Thoracic aorta (tissue), 2 donors: ENCODE measurements around the gene TESK1. TPM values are rescaled to one million over a fixed set of nuclear protein-coding genes. Genes with fewer than 3 reads are reported as not detected.
"Not testable (repeated sequence)": the region's sequence is repeated elsewhere in the genome, so short reads cannot be mapped to it uniquely, and the experiment has no call there.

ENCODE experiments used
- ATAC-seq: fragments of 150-250 bp; one replicate; pipeline ENCODE4 v1.8.0; 2017; ENCODE audit warnings: low read depth; ENCODE audit not compliant: insufficient number of reproducible peaks, low FRiP score
- DNase-seq: peaks from one replicate; pipeline ENCODE4 v3.0.0-alpha.2; 2020; ENCODE audit warnings: low spot score
- H3K27ac ChIP-seq, 2 donors: fragments of 200-600 bp; sonication (generic); 1 replicate in 1 of 2; 2 replicates in 1 of 2; pipeline ENCODE4 v1.5.1; 2016; ENCODE audit warnings: mild to moderate bottlenecking in 2 of 2, moderate library complexity in 2 of 2
- H3K27me3 ChIP-seq: fragments of 200-600 bp; sonication (generic); replicated peaks from 2 replicates; pipeline ENCODE4 v1.6.0; 2016; ENCODE audit warnings: mild to moderate bottlenecking; ENCODE audit not compliant: insufficient read depth
- H3K36me3 ChIP-seq: fragments of 200-600 bp; sonication (generic); one replicate; pipeline ENCODE4 v1.5.1; 2016
- H3K4me1 ChIP-seq, 2 donors: fragments of 200-600 bp; sonication (generic); 1 replicate in 1 of 2; 2 replicates in 1 of 2; pipeline versions ENCODE4 v1.5.1 to v1.6.0; 2016; ENCODE audit warnings: low read depth in 2 of 2, mild to moderate bottlenecking in 1 of 2; ENCODE audit not compliant: control insufficient read depth in 1 of 2
- H3K4me3 ChIP-seq: fragments of 200-600 bp; sonication (generic); 2 replicates; pipeline ENCODE4 v1.5.1; 2016; ENCODE audit warnings: mild to moderate bottlenecking
- H3K9me3 ChIP-seq: fragments of 200-600 bp; sonication (generic); 2 replicates; pipeline ENCODE4 v1.5.1; 2016
- CTCF ChIP-seq: fragments of 200-600 bp; sonication (generic); IDR thresholded peaks from one replicate; pipeline ENCODE4 v1.5.1; 2019; ENCODE audit warnings: antibody characterized with exemption
- total RNA-seq, 2 donors: library from RNA; depleted of rRNA; stranded (reverse); fragments of >200 nt; gene quantifications; one replicate each; pipeline versions ENCODE4 v1.1.0 to v1.2.3, GENCODE V29; 2016

TESK1 gene
- total RNA-seq, 2 donors from 2014 or later: 64.5 to 69.9 TPM

GRCh38 chr9:35635730-35636129 is 30.7 kb downstream of the TESK1 start:
- no peaks in the 10 kb centered on the region for H3K27me3 ChIP-seq
- H3K4me3 ChIP-seq: no peak overlapping the region
- TF ChIP-seq CTCF: no peak
- ATAC-seq: no peak
- DNase-seq: no peak
- no peaks in the 10 kb centered on the region for H3K36me3 ChIP-seq
- H3K4me1 ChIP-seq: peaks cover 0 to 3% of the 10 kb centered on the region in 2 donors
- H3K27ac ChIP-seq: no peak overlapping the region
- H3K9me3 ChIP-seq: no peaks in the 10 kb centered on the region

- Histone ChIP-seq H3K36me3 (no peaks in the 10 kb centered on the region), H3K9me3 (no peaks in the 10 kb centered on the region), H3K27ac (no peak overlapping the region), H3K27me3 (no peaks in the 10 kb centered on the region), H3K4me1 (peaks cover 0 to 3% of the 10 kb centered on the region in 2 donors), H3K4me3 (no peak overlapping the region)
- TF ChIP-seq CTCF: no peak
- no peak for ATAC-seq
- DNase-seq: no peak
Measured at GRCh38 chr9:35636135-35636876, 31.2 kb downstream of the TESK1 start.

GRCh38 chr9:35636877-35637246 is 31.8 kb downstream of the TESK1 start:
- not testable (repeated sequence) for H3K27ac ChIP-seq, H3K36me3 ChIP-seq, H3K4me3 ChIP-seq, DNase-seq, H3K9me3 ChIP-seq, H3K4me1 ChIP-seq, ATAC-seq, H3K27me3 ChIP-seq

GRCh38 chr9:35637427-35637955 is 32.4 kb downstream of the TESK1 start:
- H3K4me1 ChIP-seq, H3K4me3 ChIP-seq, H3K27me3 ChIP-seq, DNase-seq, H3K9me3 ChIP-seq, H3K36me3 ChIP-seq, ATAC-seq, H3K27ac ChIP-seq: not testable (repeated sequence)

GRCh38 chr9:35638751-35639150 is 33.7 kb downstream of the TESK1 start:
- DNase-seq, H3K27me3 ChIP-seq, ATAC-seq, H3K36me3 ChIP-seq, H3K27ac ChIP-seq, H3K9me3 ChIP-seq, H3K4me3 ChIP-seq, H3K4me1 ChIP-seq: not testable (repeated sequence)

GRCh38 chr9:35639225-35639624 is 34.2 kb downstream of the TESK1 start:
- not testable (repeated sequence) for DNase-seq, H3K27me3 ChIP-seq, H3K4me1 ChIP-seq, H3K9me3 ChIP-seq, ATAC-seq, H3K27ac ChIP-seq, H3K36me3 ChIP-seq, H3K4me3 ChIP-seq

- H3K9me3 ChIP-seq: no peaks in the 10 kb centered on the region
- no peak for TF ChIP-seq CTCF
- H3K4me3 ChIP-seq: no peak overlapping the region
- no peak for DNase-seq
- no peak for ATAC-seq
- H3K27me3 ChIP-seq: no peaks in the 10 kb centered on the region
- H3K4me1 ChIP-seq: peaks cover 0 to 3% of the 10 kb centered on the region in 2 donors
- no peak overlapping the region for H3K27ac ChIP-seq
- H3K36me3 ChIP-seq: no peaks in the 10 kb centered on the region
Measured at GRCh38 chr9:35639631-35640030, 34.6 kb downstream of the TESK1 start.

- not testable (repeated sequence) for ATAC-seq
Measured at GRCh38 chr9:35640431-35640830, 35.4 kb downstream of the TESK1 start.

GRCh38 chr9:35641478-35641877 is 36.4 kb downstream of the TESK1 start:
- not testable (repeated sequence) for H3K27ac ChIP-seq, ATAC-seq, H3K9me3 ChIP-seq, H3K4me3 ChIP-seq, H3K27me3 ChIP-seq, H3K36me3 ChIP-seq, DNase-seq
- H3K4me1 ChIP-seq: peaks cover 0 to 12% of the 10 kb centered on the region in 2 donors

More at GRCh38 chr9:35640431-35640830, 35.4 kb downstream of the TESK1 start:
- not testable (repeated sequence) for H3K27me3 ChIP-seq, H3K4me3 ChIP-seq, H3K9me3 ChIP-seq, H3K36me3 ChIP-seq, H3K27ac ChIP-seq, H3K4me1 ChIP-seq, DNase-seq
